ENCODE results near the gene ACBD6.

The ACBD6 gene

DNA sequence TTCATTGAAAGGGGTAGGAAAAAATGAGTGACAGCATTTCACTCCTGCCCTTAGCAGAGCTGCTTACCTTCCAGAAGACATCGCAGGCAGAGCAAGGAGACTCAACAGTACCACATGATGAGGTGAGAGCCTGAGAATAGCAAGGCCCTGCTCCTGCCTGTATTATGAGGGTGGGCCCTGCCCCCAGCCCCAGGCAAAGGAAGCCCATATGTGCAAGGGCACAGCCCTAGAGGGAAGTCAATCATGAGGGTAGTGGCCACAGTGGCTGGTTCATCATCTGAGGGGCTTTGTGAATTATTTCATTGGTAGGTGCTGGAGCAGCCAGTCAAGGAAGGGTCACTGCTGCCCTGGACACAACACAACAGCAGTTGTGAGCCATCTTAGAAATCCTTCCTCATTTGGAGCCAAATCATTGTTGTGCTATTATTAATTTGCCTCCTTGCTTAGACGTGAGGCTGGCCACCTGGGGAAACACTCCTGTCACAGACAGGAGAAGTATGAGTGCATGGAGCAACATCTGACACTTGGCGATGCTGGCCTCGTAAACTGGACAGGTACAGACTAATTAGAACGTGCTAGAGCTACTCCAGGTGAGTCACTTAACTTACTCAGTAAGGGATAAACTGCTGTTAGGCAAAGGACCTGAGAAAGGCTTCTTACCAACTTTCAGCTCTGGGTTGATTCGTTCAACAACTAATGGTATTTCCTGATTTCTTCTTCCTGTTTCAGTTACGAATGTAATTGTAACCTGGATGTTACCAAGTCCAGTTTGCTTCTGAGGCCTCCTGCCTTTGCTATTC is 22.7 kb upstream of the ACBD6 start:
- DNase-seq, result no peak

- no peak for DNase-seq
Observed at GRCh38 chr1:180524160-180524914, 22.0 kb upstream of the ACBD6 start.

GRCh38 chr1:180522213-180522515 is 19.8 kb upstream of the ACBD6 start:
- DNase-seq, result no peak

DNA sequence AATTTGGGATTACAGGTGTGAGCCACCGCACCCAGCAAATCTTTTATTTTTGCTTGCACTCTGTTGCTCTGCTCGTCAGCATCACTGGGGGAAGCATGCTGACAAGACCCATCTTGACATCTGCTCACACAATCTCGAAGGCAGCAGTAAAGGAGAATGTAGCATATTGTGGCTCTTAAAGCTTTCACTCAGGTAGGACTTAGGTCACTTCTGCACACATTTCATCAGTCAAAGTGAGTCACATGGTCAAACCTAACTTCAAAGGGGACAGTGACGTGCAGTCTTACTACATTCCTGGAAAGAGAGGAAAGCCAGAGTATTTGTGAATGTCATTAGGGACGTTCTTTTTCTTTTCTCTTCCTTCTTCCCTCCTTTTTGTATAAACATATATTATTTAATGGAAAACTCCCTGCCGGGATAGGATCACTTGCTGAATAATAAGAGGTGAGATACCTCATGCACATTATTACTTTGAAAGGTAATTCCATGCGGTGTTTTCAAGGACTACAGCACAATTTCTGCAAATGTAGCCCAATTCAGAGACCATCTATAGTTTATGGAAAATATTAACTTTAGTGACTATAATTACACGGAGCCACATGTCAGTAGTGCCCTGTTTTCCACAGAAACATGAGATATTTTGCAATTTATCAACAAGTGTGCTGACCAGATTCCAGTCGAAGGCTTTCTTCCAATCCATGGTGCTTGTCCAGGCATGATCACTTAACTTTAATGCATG is 19.3 kb upstream of the ACBD6 start:
- DNase-seq, result peak in 1 of 2 experiments; percentile 13

DNA sequence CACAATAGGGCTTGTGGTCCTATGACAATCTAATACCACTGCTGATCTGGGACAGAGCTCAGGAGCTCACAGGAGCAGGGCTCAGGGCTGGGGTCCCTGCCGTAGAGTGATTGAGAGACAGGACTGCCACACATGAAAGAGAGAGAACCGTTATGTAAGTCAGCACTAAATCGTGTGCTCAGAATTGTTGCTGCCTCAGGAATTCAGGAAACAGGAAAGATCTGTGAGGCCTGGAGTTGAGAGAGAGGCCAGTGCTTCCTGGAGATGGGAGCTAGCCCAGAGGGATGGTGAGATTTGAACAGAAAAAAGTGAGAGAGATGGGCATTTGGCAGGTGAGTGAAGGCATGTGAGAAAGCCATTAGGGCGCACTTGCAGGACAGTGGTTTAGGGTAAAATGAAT is 17.5 kb upstream of the ACBD6 start:
- DNase-seq, result no peak

DNA sequence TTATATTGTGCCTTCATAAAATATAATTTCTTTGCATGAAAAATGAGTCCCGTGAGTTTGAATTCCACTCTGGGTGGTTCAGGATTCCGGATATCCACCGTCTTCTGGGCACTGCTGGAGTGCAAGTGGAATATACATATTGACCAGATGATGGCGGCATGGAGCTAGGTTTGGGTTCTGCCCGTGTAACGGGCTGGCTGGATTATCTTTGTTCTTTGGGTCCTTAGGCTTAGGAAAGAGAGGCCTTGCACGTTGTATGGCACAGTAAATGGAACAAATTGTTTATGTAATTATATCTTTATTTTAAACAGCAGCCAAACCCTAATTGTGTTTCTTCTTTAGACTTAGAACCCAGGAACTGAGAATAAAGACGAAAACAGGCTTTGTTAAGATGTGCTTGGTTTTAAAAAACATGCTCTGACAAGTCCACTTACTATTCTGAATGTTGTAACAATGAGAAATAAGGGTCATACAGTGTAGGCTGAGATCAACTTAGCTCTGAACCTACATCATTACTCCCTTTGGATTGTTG is 13.5 kb upstream of the ACBD6 start:
- DNase-seq, result peak; percentile 57 to 82

- no peak for DNase-seq
Observed at GRCh38 chr1:180515364-180515763, 13.0 kb upstream of the ACBD6 start.

DNA sequence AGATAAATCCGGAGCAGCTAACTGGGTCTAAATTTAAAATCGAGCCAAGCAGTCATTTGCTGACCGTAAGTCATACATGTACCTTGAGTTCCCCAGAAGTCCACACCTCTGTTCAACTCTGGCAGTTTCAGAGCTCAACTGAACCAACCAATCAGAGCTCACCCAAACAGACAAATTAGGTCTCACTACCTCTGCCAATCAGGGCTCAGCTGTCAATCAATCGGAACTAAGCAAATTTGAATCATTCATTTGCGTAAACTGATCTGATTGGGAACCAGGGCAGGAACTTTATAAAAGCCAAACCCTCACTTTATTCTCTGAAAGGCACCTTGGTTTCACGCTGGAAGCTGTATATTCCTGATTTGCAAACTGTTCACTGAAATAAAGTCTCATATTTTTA is 11.2 kb upstream of the ACBD6 start:
- no peak for DNase-seq

DNA sequence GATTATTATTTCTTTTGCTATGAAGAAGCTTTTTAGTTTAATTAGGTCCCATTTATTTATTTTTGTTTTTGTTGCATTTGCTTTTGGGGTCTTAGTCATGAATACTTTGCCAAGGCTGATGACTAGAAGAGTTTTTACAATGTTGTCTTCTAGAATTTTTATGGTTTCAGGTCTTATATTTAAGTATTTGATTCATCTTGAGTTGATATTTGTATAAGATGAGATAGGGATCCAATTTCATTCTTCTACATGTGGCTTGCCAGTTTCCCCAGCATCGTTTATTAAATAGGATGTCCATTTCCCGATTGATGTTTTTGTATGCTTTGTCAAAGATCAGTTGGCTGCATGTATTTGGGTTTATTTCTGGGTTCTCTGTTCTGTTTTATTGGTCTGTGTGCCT is 8.5 kb upstream of the ACBD6 start:
- no peak for DNase-seq

- no peak for DNase-seq
Observed at GRCh38 chr1:180508725-180509097, 6.3 kb upstream of the ACBD6 start.

- peak in 1 of 2 experiments; percentile 9 for DNase-seq
Observed at GRCh38 chr1:180507795-180508724, 5.7 kb upstream of the ACBD6 start.

GRCh38 chr1:180505732-180506335 is 3.5 kb upstream of the ACBD6 start:
- DNase-seq, result no peak

- DNase-seq, result no peak
Observed at GRCh38 chr1:180504186-180504585, 1.8 kb upstream of the ACBD6 start.

DNA sequence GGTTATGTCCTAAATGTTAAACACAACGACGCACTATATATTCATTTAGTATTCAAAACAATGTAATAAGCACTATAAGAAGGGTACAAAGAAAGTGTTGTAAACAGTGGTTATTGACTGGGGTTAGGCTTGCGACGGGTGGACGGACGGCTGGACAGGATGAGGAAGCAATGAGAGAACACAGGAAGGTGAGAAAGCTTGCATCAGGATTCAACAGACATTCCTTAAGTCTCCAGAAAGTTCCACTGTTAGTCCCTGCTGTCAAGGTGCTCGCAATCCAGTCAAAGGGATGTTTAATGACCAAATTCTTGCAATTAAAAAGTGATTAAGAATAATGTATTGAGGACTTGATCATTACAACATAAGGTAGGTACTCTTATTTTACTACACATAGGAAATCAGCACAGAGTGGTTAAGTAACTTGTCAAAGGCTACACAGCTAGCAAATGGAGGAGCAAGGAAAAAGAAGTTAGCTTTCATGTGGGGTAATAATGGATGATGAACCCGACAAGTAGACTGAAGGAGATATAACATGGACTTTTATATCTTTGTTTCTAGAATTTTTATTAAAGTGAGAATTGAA is 994 bp upstream of the ACBD6 start:
- no peak for DNase-seq

- no peak for DNase-seq
Observed at GRCh38 chr1:180501865-180502360, 464 bp downstream of the ACBD6 start.

DNA sequence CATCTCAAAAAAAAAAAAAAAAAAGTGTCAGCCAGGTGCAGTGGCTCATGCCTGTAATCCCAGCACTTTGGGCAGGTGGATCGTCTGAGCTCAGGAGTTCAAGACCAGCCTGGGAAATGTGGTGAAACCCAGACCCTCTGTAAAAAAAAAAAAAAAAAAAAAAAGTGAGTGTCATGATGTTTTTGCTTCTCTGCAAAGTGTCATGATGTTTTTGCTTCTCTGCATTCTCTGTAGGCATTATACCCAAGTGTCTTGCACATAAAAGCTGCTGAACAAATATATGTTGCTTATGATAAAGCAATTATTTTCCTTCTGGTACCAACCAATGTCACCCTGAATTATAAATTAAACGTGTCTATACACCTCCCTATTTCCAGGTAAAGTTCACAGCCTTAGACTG is 1.7 kb downstream of the ACBD6 start:
- DNase-seq, result no peak

DNA sequence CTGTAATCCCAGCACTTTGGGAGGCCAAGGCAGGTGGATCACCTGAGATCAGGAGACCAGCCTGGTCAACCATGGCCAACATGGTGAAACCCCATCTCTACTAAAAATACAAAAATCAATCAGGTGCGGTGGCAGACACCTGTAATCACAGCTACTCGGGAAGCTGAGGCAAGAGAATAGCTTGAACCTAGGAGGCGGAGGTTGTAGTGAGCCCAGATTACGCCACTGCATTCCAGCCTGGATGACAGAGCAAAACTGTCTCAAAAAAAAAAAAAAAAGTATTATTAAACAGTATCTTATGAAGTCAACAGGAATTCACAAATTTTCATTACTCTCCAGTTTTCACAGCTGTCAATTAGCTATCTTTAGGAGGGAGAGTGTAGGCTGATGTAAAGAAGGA is 3.8 kb downstream of the ACBD6 start:
- DNase-seq, result no peak

GRCh38 chr1:180497826-180498225 is 4.6 kb downstream of the ACBD6 start:
- DNase-seq, result no peak

DNA sequence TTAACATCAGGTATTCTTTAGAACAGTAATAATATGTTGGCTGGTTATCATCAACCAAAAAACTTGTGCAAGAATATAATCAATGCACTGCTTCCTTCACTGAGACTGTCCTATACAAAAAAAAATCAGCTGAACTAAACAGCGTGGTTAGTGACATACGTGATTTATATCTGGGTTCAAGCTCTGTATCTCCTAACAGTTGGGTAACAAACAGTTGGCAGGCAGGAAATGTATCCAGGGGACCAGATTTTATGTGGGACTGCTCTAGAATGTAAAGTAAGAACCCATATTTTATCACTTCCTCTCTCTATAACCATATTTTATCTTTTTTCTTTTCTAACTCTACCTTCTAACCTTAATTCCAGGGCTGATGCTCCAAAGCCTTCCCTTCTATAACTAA is 8.0 kb downstream of the ACBD6 start:
- DNase-seq, result no peak

DNA sequence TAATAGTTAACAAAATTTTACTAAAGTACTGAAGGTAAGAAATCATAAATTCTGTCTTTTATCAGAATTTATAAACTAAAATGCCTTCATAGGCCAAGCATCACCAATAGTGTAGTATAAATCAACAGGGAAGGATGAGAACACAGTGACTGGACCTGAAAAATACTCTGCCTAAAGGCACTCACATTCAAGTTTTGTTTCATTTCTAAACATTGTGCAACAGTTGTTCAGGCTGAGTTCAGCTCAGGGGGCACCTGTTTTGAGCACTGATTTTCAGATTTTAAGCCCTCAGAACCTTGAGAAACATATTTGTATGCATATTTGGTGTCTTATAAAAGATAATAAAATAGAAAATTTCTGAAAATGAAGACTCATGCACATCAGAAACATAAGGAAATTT is 12.4 kb downstream of the ACBD6 start:
- DNase-seq, result no peak

- no peak for DNase-seq
Observed at GRCh38 chr1:180489313-180489712, 13.1 kb downstream of the ACBD6 start.

DNA sequence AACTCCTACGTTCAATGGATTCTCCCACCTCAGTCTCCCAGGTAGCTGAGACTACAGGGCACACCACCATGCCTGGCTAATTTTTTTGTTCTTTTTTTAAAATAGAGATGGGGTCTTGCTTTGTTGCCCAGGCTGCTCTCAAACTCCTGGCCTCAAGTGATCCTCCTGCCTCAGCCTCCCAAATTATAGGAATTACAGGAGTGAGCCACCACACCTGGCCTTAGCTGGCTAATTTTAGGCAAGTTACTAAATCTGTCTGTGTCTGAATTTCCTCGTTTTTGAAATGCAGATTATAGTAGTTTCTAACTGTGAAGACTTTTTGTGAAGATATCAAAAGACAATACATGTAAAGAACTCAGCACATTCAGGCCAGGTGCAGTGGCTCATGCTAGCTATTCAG is 13.7 kb downstream of the ACBD6 start:
- DNase-seq, result no peak
